Fibroblast of gingiva (primary cell): Measurements from ENCODE around the gene GPATCH8.
"Not testable (repeated sequence)": the region's sequence is repeated elsewhere in the genome, so short reads cannot be mapped to it uniquely, and the experiment has no call there.

ENCODE experiments used
- DNase-seq: peaks from one replicate; pipeline ENCODE4 v3.0.0-alpha.2; 2011; ENCODE audit warnings: low read depth

GPATCH8 gene

GRCh38 chr17:44397479-44398440 is 105.4 kb downstream of the GPATCH8 start:
- no peak for DNase-seq

GRCh38 chr17:44396946-44397345 is 106.3 kb downstream of the GPATCH8 start:
- no peak for DNase-seq

DNA sequence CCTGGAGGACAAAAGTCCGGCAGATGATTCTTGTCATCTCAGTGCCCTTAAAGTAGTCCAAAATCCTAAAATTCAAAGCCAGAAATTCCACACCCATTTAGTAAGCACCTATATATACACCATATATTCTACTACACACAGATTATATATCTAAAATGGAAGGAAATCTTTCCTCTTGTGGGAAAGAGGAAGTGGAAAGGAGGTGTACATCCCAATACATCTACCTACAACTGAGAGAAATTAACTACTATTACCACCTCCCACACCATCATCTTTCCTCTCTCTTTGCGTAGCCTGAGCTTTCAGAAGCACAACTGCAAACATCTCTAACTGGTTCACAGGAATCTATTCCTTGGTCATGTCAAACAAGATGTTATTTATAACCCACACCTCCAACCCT is 108.4 kb downstream of the GPATCH8 start:
- no peak for DNase-seq

DNA sequence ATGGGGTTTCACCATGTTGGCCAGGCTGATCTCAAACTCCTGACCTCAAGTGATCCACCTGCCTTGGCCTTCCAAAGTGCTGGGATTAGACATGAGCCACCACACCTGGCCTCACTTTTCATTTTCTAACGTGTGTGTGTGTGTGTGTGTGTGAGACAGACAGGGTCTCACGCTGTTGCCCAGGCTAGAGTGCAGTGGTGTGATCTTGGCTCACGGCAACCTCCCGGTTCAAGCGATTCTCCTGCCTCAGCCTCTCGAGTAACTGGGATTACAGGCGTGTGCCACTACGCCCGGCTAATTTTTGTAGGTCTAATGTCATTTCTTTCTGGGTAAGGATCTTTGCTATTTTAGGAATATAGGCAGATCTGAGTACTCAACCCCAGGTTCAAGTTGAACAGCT is 109.1 kb downstream of the GPATCH8 start:
- DNase-seq: not testable (repeated sequence)

- no peak for DNase-seq
Observed at GRCh38 chr17:44390250-44390870, 112.8 kb downstream of the GPATCH8 start.

DNA sequence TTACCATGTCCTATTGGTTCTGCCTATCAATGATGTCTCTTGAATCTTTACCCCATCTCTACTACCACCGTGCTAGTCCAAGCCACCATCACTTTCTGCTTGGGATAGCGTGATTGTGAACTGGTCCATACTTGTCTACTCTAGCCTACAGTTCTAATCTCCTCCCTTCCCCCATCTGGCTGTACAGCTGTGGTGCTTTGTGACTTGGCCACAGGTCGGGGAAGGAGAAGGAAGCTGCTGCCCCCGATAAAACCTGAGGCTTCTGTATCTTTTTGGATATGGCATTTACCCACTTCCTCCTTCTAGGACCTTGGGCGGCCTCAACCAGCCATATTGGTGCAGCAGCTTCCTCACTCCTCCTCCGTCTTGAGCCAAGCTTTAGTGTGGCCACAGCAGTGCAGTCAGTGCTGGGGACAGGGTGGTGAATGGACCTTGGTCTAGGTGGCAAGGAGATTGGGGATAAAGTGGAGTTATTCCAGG is 113.4 kb downstream of the GPATCH8 start:
- no peak for DNase-seq

DNA sequence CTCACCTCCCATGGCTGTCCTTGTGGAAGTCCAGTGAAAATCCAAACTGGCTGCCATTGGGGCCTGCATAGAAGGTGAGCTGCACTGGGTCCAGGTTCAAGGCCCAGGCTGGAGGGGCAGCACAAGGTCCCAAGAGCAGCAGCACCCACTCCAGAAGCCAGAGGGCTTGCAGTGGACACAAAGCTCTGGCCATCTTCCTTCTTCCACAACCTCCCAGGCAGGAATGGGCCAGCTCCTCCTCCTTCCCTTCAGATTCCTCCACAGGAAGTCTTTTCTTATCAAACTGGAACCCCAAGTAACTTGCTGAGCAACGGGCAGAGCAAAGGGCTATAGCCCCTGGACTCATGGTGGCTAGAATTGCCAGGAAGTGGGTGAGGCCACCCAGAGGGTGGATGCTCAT is 113.9 kb downstream of the GPATCH8 start, which contains the start of gene ITGA2B:
TSS of gene ITGA2B (minus strand) at position 369 of the 400 bp plus-strand sequence. CDS start at position 193, 176 bp downstream.
- no peak for DNase-seq

DNA sequence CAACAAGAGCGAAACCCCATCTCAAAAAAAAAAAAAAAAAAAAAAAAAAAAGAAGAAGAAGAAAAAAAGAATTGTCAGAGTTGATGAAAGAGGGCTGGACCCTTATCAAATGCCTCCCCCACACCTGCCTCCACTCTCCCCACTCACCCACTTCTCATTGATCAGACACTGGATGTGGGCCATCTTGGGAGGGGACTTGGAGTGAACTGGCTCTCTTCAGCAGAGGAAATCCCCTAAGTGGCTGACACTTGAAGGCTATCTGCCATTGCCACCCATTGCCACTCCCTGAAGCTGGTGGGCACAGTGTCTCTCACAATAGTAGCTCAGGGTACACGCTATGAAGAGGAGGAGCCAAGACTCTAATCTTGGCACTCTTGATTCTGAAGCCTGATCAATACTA is 115.4 kb downstream of the GPATCH8 start:
- DNase-seq: no peak

GRCh38 chr17:44386182-44386525 is 117.1 kb downstream of the GPATCH8 start:
- no peak for DNase-seq

GRCh38 chr17:44385287-44386181 is 117.7 kb downstream of the GPATCH8 start:
- DNase-seq: peak; percentile 55

DNA sequence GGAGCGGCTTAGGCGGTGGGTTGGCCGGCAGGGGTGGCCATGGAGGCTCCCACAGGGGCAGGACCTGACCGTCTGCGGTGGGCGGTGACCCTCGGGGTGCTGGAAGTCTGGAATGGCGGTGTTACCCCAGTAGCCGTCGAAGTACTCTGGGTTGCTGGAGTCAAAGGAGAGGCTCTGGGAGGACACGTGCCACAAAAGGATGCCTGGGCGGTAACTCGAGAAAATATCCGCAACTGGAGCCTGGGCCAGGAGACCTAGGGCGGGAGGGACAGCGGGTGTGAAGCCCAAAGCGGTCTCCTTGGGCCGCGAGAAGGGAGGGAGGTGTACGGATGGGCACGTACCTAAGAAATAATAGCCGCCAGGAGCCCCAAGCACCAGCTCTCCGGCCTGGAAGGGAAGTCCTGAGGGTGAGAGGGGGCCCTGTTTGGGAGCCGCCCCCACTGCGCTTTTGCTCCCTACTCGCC is 118.4 kb downstream of the GPATCH8 start:
- DNase-seq: no peak

GRCh38 chr17:44384281-44384822 is 118.9 kb downstream of the GPATCH8 start:
- DNase-seq: no peak

GRCh38 chr17:44383861-44384260 is 119.3 kb downstream of the GPATCH8 start:
- no peak for DNase-seq

DNA sequence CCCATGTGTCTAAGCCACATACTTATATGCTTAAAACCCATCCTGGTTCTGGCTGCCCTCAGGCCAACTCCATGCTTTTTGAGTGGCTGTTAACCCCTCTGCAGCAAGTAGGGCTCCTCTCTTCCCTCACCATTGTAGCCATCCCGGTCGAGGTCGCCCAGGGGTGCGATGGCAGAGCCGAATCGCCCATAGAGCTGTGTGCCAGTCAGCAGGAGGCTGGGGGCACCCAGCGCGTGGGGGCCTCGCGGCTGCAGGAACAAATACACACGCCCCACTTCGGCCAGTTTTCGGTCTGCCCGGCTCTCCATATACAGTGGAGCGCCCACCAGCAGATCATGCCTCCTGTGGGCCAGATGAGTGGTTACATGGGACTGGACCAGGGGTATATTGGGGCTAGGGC is 119.8 kb downstream of the GPATCH8 start:
- DNase-seq: no peak

GRCh38 chr17:44382917-44383316 is 120.3 kb downstream of the GPATCH8 start:
- no peak for DNase-seq

GRCh38 chr17:44381810-44382305 is 121.3 kb downstream of the GPATCH8 start:
- DNase-seq: no peak

DNA sequence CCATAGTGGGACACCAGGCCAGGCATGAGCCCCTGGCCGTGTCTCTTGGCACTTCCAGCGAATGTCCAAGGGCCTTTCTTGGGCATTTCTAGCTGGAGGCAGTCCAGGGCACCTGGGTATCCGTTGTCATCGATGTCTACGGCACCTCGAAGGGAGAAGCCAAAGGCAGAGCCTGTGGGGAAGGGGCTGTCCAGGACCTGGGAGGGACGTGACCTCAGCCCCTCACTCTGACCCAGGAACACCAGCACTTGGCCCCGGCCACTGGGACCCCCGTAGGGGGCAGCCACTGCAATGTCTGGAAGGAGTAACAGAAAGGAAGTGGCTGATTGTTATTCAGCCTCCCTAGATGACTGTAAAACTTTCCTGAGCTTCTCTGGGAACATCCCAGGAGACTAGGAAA is 122.4 kb downstream of the GPATCH8 start:
- no peak for DNase-seq

DNA sequence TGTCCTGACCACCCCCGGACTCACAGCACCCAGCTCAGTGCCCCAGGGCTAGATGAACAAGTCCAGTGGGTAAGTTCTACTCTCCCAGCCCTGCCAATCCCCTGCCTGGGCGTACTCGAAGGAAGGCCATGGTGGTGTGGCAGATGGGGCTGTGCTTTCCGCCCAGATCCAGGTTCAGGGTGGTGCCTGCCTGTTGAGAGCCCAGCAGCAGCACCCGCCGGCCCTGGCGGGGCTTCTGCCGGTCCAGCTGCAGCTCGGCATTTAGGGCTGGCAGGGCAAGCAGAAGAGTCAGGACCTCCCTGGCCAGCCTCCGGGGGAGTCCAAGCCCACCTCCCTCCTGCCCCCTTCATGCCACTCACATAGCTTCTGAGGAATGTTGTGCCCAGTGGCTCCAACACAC is 123.3 kb downstream of the GPATCH8 start:
- no peak for DNase-seq

DNA sequence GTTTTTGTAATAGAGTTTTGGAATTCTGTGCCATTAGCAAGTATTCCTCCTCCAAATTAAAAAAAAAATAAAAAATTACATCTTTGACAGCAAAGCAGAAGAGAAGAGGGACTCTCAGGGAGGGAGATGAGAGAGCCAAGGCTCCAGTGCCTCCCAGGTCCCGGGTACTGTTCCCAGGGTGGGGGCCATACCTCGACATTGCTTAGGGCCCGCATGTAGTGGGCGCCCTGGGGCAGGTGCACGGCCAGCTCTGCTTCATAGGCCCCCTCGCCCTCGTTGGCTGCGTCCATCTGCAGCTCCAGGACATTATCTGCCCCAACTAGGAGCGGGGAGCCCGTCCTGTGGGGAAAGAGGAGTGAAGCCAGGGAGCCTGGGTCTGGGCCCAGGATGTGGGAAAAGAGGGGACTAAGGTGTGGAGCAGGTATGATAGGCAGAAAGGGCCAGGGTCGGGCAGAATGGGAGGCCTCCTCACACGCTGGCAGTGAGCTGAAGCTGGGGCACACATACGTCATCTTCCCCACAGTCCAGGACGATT is 125.0 kb downstream of the GPATCH8 start:
- DNase-seq: no peak

GRCh38 chr17:44376779-44377178 is 126.4 kb downstream of the GPATCH8 start:
- no peak for DNase-seq

DNA sequence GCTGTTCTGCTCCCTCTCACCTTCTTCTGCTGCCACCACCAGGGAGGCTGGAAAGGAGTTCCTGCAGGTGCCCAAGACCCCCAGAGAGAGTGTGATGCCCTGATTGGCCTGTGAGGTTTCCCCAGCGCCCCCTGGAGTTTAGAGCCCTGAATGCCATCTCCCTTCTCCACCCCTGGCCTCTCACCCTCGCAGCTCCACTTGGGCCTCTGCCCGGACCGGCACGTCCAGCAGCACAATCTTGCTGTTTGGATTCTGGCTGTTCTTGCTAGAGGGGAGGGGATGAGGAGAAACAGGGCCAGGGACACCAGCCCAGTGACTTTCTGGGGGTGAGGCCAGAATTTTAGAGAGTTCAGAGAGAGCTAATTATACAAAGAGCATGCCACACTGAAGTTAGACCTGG is 127.1 kb downstream of the GPATCH8 start:
- no peak for DNase-seq
